ENCODE results near the gene PTPRD.

The PTPRD gene

GRCh38 chr9:10045598-10045997 lies 567.2 kb downstream of the PTPRD start:
- DNase-seq, result no peak

GRCh38 chr9:10041726-10042229 lies 571.0 kb downstream of the PTPRD start:
- no peak for DNase-seq

GRCh38 chr9:10036095-10036494 lies 576.7 kb downstream of the PTPRD start:
- DNase-seq, result no peak

- DNase-seq, result no peak
These were observed 580.6 kb downstream of the PTPRD start for GRCh38 chr9:10032166-10032565.

GRCh38 chr9:10026443-10026984 lies 586.3 kb downstream of the PTPRD start:
- no peak for DNase-seq

- DNase-seq, result no peak
These were observed 597.0 kb downstream of the PTPRD start for GRCh38 chr9:10015755-10016154.

GRCh38 chr9:10014889-10015288 lies 597.9 kb downstream of the PTPRD start:
- DNase-seq, result no peak

- no peak for DNase-seq
These were observed 603.4 kb downstream of the PTPRD start for GRCh38 chr9:10009401-10009800.

- no peak for DNase-seq
These were observed 604.6 kb downstream of the PTPRD start for GRCh38 chr9:10008101-10008799.

GRCh38 chr9:10007356-10007755 lies 605.4 kb downstream of the PTPRD start:
- no peak for DNase-seq

- no peak for DNase-seq
These were observed 607.6 kb downstream of the PTPRD start for GRCh38 chr9:10005206-10005605.

GRCh38 chr9:10003047-10003446 lies 609.8 kb downstream of the PTPRD start:
- no peak for DNase-seq

GRCh38 chr9:10000669-10001068 lies 612.1 kb downstream of the PTPRD start:
- no peak for DNase-seq

GRCh38 chr9:9998491-9999287 lies 614.1 kb downstream of the PTPRD start:
- DNase-seq, result no peak

GRCh38 chr9:9997585-9997984 lies 615.2 kb downstream of the PTPRD start:
- no peak for DNase-seq

- DNase-seq, result no peak
These were observed 616.5 kb downstream of the PTPRD start for GRCh38 chr9:9996259-9996658.

GRCh38 chr9:9992936-9993335 lies 619.9 kb downstream of the PTPRD start:
- no peak for DNase-seq

- DNase-seq, result no peak
These were observed 639.7 kb downstream of the PTPRD start for GRCh38 chr9:9973062-9973461.

- DNase-seq, result no peak
These were observed 642.3 kb downstream of the PTPRD start for GRCh38 chr9:9970514-9970913.

- no peak for DNase-seq
These were observed 649.0 kb downstream of the PTPRD start for GRCh38 chr9:9963841-9964240.

GRCh38 chr9:9961934-9962333 lies 650.9 kb downstream of the PTPRD start:
- no peak for DNase-seq

- no peak for DNase-seq
These were observed 651.3 kb downstream of the PTPRD start for GRCh38 chr9:9961487-9961886.

- no peak for DNase-seq
These were observed 661.1 kb downstream of the PTPRD start for GRCh38 chr9:9951556-9952160.

GRCh38 chr9:9950813-9951212 lies 662.0 kb downstream of the PTPRD start:
- DNase-seq, result no peak
